BJ (cell line): ENCODE data around the gene KIF17. TPM values are rescaled to one million over a fixed set of nuclear protein-coding genes. Genes with fewer than 3 reads are reported as not detected.

Experiments
- CTCF ChIA-PET: fragments of 350-600 bp; formaldehyde crosslinking; extraction: SDS; loops from one replicate; lab custom pipeline; 2021; ENCODE audit warnings: antibody characterized with exemption, inconsistent platforms; lab: Yijun Ruan, JAX
- POLR2A ChIA-PET: fragments of 300-600 bp; sonication (Branson Sonifier 250); formaldehyde crosslinking; extraction: SDS; loops from one replicate; lab custom pipeline; 2021; ENCODE audit warnings: antibody characterized with exemption; lab: Charles Lee
- DNase-seq: peaks from one replicate; pipeline ENCODE4 v3.0.0-alpha.2; 2011; ENCODE audit warnings: low read depth
- H3K27me3 ChIP-seq: 2 replicates; pipeline ENCODE4 v1.6.0; 2011; ENCODE audit warnings: low read length; ENCODE audit not compliant: control insufficient read depth, insufficient read depth
- H3K36me3 ChIP-seq: 2 replicates; pipeline ENCODE4 v1.5.1; 2011; ENCODE audit warnings: low read length; ENCODE audit not compliant: control insufficient read depth, insufficient read depth
- H3K4me3 ChIP-seq: 2 replicates; pipeline ENCODE4 v1.5.1; 2011; ENCODE audit warnings: low read depth, mild to moderate bottlenecking, control low read depth, low read length
- polyA plus RNA-seq: library from polyadenylated mRNA; depleted of rRNA; stranded (reverse); fragments of >200 nt; gene quantifications from 2 replicates; pipeline ENCODE4 v1.2.3, GENCODE V29; 2011
- TF ChIP-seq, protein P1 (sequence below): IDR thresholded peaks from 2 replicates; pipeline ENCODE4 v1.5.1; 2011; ENCODE audit warnings: low read depth, mild to moderate bottlenecking, control low read depth, inconsistent platforms, low read length, moderate library complexity; ENCODE audit not compliant: insufficient read depth

The KIF17 gene
- polyA plus RNA-seq, 1 experiment = 3.7 TPM

- TF ChIP-seq, protein P1, sequence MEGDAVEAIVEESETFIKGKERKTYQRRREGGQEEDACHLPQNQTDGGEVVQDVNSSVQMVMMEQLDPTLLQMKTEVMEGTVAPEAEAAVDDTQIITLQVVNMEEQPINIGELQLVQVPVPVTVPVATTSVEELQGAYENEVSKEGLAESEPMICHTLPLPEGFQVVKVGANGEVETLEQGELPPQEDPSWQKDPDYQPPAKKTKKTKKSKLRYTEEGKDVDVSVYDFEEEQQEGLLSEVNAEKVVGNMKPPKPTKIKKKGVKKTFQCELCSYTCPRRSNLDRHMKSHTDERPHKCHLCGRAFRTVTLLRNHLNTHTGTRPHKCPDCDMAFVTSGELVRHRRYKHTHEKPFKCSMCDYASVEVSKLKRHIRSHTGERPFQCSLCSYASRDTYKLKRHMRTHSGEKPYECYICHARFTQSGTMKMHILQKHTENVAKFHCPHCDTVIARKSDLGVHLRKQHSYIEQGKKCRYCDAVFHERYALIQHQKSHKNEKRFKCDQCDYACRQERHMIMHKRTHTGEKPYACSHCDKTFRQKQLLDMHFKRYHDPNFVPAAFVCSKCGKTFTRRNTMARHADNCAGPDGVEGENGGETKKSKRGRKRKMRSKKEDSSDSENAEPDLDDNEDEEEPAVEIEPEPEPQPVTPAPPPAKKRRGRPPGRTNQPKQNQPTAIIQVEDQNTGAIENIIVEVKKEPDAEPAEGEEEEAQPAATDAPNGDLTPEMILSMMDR = no peak
- CTCF ChIA-PET = no interaction called here
- POLR2A ChIA-PET = no interaction called here
- DNase-seq = no peak
- no peak overlapping the region for H3K4me3 ChIP-seq
- H3K27me3 ChIP-seq = no peaks in the 10 kb centered on the region
- H3K36me3 ChIP-seq = no peaks in the 10 kb centered on the region
These were observed 54.4 kb downstream of the KIF17 start for GRCh38 chr1:20663365-20663764.

DNA sequence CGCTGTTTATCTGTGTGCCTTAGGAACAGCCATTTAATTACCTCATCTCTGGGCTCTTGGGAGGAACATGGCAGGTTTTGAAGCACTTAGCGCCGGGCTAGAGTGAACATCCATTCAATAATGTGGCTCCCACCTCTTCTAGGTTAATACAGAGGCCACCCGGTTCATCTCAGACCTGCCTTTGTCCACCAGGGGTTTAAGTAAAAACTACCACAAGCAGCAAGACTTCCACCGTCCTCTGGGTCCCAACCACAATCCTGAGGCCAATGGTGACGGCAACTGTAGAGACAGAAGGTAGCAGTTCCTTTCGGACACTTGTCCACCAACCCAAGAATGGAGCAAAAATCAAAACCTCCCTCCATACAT is 55.7 kb downstream of the KIF17 start:
- POLR2A ChIA-PET = no interaction called here
- CTCF ChIA-PET = interaction anchor here (0.7 to 1.8 kb wide), 3 partner anchors 18 to 855 kb away, joined by 3 to 9 read pairs (median 3); no protein-coding TSS in a partner anchor
- TF ChIP-seq, protein P1 = no peak
- Histone ChIP-seq H3K27me3 (no peaks in the 10 kb centered on the region), H3K36me3 (peaks cover 5% of the 10 kb centered on the region), H3K4me3 (peak overlapping the region; percentile 91)
- no peak for DNase-seq

DNA sequence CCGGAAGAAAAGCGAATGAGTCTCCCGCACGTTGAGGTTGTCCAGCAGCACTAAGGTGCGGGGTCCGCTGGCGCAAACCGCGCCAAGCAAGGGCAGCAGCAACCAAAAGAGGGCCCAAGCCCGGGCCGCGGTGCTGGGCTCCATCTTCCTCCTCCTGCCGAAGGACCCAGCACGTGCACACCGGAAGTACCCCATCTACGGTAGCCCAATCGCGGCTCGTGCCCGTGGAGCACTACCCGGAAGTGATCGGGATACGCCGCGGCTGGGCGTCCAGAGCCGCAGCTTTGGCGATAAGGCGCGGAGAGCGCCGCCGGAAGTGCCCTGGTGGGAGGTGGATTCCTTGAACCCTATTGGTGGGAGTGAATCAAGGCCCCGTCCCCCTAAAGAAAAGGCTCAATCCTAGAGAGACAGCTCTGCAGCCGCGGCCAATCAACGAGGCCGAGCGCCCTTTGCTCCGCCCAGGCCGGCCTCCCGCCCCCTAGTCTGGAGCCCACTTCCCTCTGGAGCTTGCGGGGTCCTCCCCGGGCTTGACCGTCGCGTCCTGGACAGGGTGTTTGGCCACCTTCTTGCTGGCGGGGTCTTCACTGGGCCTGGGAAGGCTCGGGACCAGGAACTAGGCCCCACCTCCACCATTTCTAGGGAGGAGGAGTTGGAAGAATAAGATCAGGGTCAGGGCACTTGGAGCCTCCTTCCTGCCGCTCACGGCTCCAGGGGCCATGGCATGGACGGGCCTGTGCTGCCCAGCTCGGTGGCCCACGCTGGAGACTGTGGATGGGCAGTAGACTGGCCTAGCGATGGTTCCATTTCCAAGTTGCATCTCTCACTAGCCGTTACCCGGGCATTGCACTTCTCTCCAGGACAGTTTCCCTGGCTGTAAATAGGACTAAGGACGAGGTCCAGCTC is 56.3 kb downstream of the KIF17 start, which contains the start of gene DDOST:
Gene DDOST (minus strand): TSS at position 163 of the 903 bp plus-strand sequence. CDS start 19 bp downstream, at position 144.
- Histone ChIP-seq H3K4me3 (peak within 1 kb of the TSS; percentile 91), H3K27me3 (no peaks in the 10 kb centered on the region), H3K36me3 (peaks cover 8% of the 10 kb centered on the region)
- DNase-seq = peak; percentile 92
- CTCF ChIA-PET = interaction anchor here (0.7 to 1.8 kb wide), 5 partner anchors 19 to 854 kb away, joined by 3 to 9 read pairs (median 3); no protein-coding TSS in a partner anchor
- TF ChIP-seq, protein P1 = peak; percentile 71
- POLR2A ChIA-PET = no interaction called here

DNA sequence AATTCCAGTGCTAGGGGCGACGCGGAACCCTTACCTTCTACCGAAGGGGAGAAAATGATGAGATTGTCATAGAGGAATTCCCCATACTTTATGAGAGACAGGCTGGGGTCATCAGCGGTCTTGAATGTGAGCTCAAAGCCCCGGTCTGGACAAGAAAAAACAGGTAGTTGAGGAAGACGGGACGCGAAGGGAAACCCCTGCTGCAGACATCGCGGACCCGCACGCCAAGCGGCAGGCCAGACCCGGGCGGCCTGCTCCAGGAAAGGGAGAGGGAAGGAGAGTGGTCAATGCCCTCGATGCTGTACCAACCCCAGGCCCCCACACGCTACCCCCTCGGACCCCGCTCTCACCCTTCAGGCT is 57.0 kb downstream of the KIF17 start:
- TF ChIP-seq, protein P1 = no peak
- H3K27me3 ChIP-seq = no peaks in the 10 kb centered on the region
- ChIA-PET CTCF (interaction anchor here (1.1 to 1.8 kb wide), 6 partner anchors 10 to 135 kb away, joined by 3 to 9 read pairs (median 3); no protein-coding TSS in a partner anchor), POLR2A (no interaction called here)
- H3K4me3 ChIP-seq = peak overlapping the region; percentile 91
- peaks cover 8% of the 10 kb centered on the region for H3K36me3 ChIP-seq
- no peak for DNase-seq

- TF ChIP-seq, protein P1 = no peak
- Histone ChIP-seq H3K36me3 (peaks cover 9% of the 10 kb centered on the region), H3K4me3 (peak overlapping the region; percentile 91), H3K27me3 (no peaks in the 10 kb centered on the region)
- no peak for DNase-seq
- CTCF ChIA-PET = interaction anchor here (1.1 to 1.8 kb wide), 5 partner anchors 9 to 135 kb away, joined by 3 to 9 read pairs (median 3); no protein-coding TSS in a partner anchor
- POLR2A ChIA-PET = no interaction called here
These were observed 57.4 kb downstream of the KIF17 start for GRCh38 chr1:20660363-20660762.
